Neutrophil (primary cell): ENCODE measurements around the gene TMEM63B.

Experiments
- H3K27ac ChIP-seq: fragments of 200-600 bp; sonication (generic); 2 replicates; pipeline ENCODE4 v1.5.1; 2016; ENCODE audit warnings: mild to moderate bottlenecking, moderate library complexity
- H3K27me3 ChIP-seq: fragments of 200-600 bp; sonication (generic); 2 replicates; pipeline ENCODE4 v1.6.0; 2016; ENCODE audit warnings: mild to moderate bottlenecking
- H3K36me3 ChIP-seq: fragments of 200-600 bp; sonication (generic); 2 replicates; pipeline ENCODE4 v1.5.1; 2017
- H3K4me1 ChIP-seq, 2 experiments: fragments of 200-600 bp in 1 of 2; sonication (generic) in 1 of 2; 1 replicate in 1 of 2; 2 replicates in 1 of 2; pipeline versions ENCODE4 v1.5.1 to v1.6.1; 2013 to 2016; ENCODE audit warnings: low read depth in 1 of 2, low read length in 1 of 2, mild to moderate bottlenecking in 1 of 2, moderate library complexity in 1 of 2; ENCODE audit not compliant: control insufficient read depth in 1 of 2, insufficient read depth in 1 of 2
- H3K4me3 ChIP-seq, 2 experiments: fragments of 200-600 bp in 1 of 2; sonication (generic) in 1 of 2; 1 replicate in 1 of 2; 2 replicates in 1 of 2; pipeline ENCODE4 v1.5.1; 2013 to 2016; ENCODE audit warnings: low read depth in 1 of 2, low read length in 1 of 2, mild to moderate bottlenecking in 1 of 2, moderate library complexity in 1 of 2
- H3K9me3 ChIP-seq: fragments of 200-600 bp; sonication (generic); 2 replicates; pipeline ENCODE4 v1.5.1; 2016
- CTCF ChIP-seq: fragments of 200-600 bp; sonication (generic); IDR thresholded peaks from 2 replicates; pipeline ENCODE4 v1.5.1; 2016; ENCODE audit warnings: antibody characterized with exemption

Gene TMEM63B

GRCh38 chr6:44113414-44113813 lies 13.9 kb upstream of the TMEM63B start:
- no peak overlapping the region for H3K27ac ChIP-seq
- H3K27me3 ChIP-seq = no peaks in the 10 kb centered on the region
- no peak overlapping the region for H3K4me3 ChIP-seq
- peaks cover 48% of the 10 kb centered on the region for H3K36me3 ChIP-seq
- H3K4me1 ChIP-seq = no peaks in the 10 kb centered on the region
- no peaks in the 10 kb centered on the region for H3K9me3 ChIP-seq
- no peak for TF ChIP-seq CTCF

GRCh38 chr6:44115866-44116265 lies 11.5 kb upstream of the TMEM63B start:
- no peak for TF ChIP-seq CTCF
- no peaks in the 10 kb centered on the region for H3K27me3 ChIP-seq
- H3K4me3 ChIP-seq = no peak overlapping the region
- H3K4me1 ChIP-seq = no peaks in the 10 kb centered on the region
- H3K36me3 ChIP-seq = peaks cover 37% of the 10 kb centered on the region
- no peak overlapping the region for H3K27ac ChIP-seq
- H3K9me3 ChIP-seq = no peaks in the 10 kb centered on the region

GRCh38 chr6:44116641-44117382 lies 10.5 kb upstream of the TMEM63B start:
- no peak overlapping the region for H3K27ac ChIP-seq
- no peak for TF ChIP-seq CTCF
- no peaks in the 10 kb centered on the region for H3K9me3 ChIP-seq
- no peaks in the 10 kb centered on the region for H3K27me3 ChIP-seq
- H3K4me1 ChIP-seq = no peaks in the 10 kb centered on the region
- H3K36me3 ChIP-seq = peaks cover 29% of the 10 kb centered on the region
- H3K4me3 ChIP-seq = no peak overlapping the region

GRCh38 chr6:44117397-44118128 lies 9.8 kb upstream of the TMEM63B start:
- peaks cover under 1 to 2% of the 10 kb centered on the region in 2 experiments for H3K4me1 ChIP-seq
- peaks cover 22% of the 10 kb centered on the region for H3K36me3 ChIP-seq
- TF ChIP-seq CTCF = no peak
- no peak overlapping the region for H3K4me3 ChIP-seq
- no peaks in the 10 kb centered on the region for H3K9me3 ChIP-seq
- H3K27me3 ChIP-seq = no peaks in the 10 kb centered on the region
- H3K27ac ChIP-seq = no peak overlapping the region

- peaks cover 11 to 13% of the 10 kb centered on the region in 2 experiments for H3K4me1 ChIP-seq
- no peaks in the 10 kb centered on the region for H3K27me3 ChIP-seq
- H3K9me3 ChIP-seq = no peaks in the 10 kb centered on the region
- H3K27ac ChIP-seq = no peak overlapping the region
- H3K36me3 ChIP-seq = peaks cover 8% of the 10 kb centered on the region
- no peak overlapping the region for H3K4me3 ChIP-seq
- TF ChIP-seq CTCF = no peak
These were observed 7.6 kb upstream of the TMEM63B start for GRCh38 chr6:44119704-44120262.
